Gastrocnemius medialis (tissue), 4 donors: Measurements from ENCODE around the gene ASPG.

ENCODE experiments used
- CTCF ChIP-seq, 5 experiments: fragments of 450-650 bp in 3 of 5; fragments of 200-600 bp in 2 of 5; sonication (generic) in 2 of 5; IDR thresholded peaks in 4 of 5; conservative IDR thresholded peaks in 1 of 5; 1 replicate in 4 of 5; 2 replicates in 1 of 5; pipeline ENCODE4 v1.5.1; 2016 to 2019; ENCODE audit warnings: antibody characterized with exemption in 5 of 5, mild to moderate bottlenecking in 3 of 5, moderate library complexity in 3 of 5
- POLR2A ChIP-seq, 2 donors: fragments of 450-650 bp; IDR thresholded peaks; one replicate each; pipeline ENCODE4 v1.6.1; 2017; ENCODE audit warnings: antibody characterized with exemption in 2 of 2, mild to moderate bottlenecking in 2 of 2, moderate library complexity in 2 of 2

GRCh38 chr14:104154246-104154645 lies 68.7 kb downstream of the ASPG start:
- TF ChIP-seq CTCF (IDR thresholded peaks at IDR 0.05 in 4 of 5, conservative IDR thresholded peaks at IDR 0.05 in 1 of 5): no peak
- no peak for TF ChIP-seq POLR2A (IDR thresholded peaks at IDR 0.05)
